GM20000 (cell line): ENCODE data around the gene ANGPTL8.

Experiments used
- DNase-seq: peaks from one replicate; pipeline ENCODE4 v3.0.0; 2012; ENCODE audit warnings: low spot score
- CTCF ChIP-seq: IDR thresholded peaks from 2 replicates; pipeline ENCODE4 v1.5.1; 2012; ENCODE audit warnings: mild to moderate bottlenecking, control low read depth; ENCODE audit errors: extremely low read depth, missing control alignments

The ANGPTL8 gene

GRCh38 chr19:11244846-11245589, 5.6 kb downstream of the ANGPTL8 start:
- TF ChIP-seq CTCF = no peak
- DNase-seq = no peak

GRCh38 chr19:11246941-11247340, 7.5 kb downstream of the ANGPTL8 start:
- TF ChIP-seq CTCF = no peak

GRCh38 chr19:11247391-11247790, 8.0 kb downstream of the ANGPTL8 start:
- no peak for DNase-seq
- no peak for TF ChIP-seq CTCF

More at GRCh38 chr19:11246941-11247340, 7.5 kb downstream of the ANGPTL8 start:
- no peak for DNase-seq

GRCh38 chr19:11247934-11248333, 8.5 kb downstream of the ANGPTL8 start:
- TF ChIP-seq CTCF = no peak
- DNase-seq = no peak

GRCh38 chr19:11248852-11249251, 9.4 kb downstream of the ANGPTL8 start:
- DNase-seq = no peak
- no peak for TF ChIP-seq CTCF

- TF ChIP-seq CTCF = no peak
Observed at GRCh38 chr19:11251217-11251616, 11.8 kb downstream of the ANGPTL8 start.

GRCh38 chr19:11251650-11252314, 12.4 kb downstream of the ANGPTL8 start:
- no peak for TF ChIP-seq CTCF
- no peak for DNase-seq

More at GRCh38 chr19:11251217-11251616, 11.8 kb downstream of the ANGPTL8 start:
- no peak for DNase-seq
